H1 (cell line): ENCODE results near the gene SDF2. TPM values are rescaled to one million over a fixed set of nuclear protein-coding genes. Genes with fewer than 3 reads are reported as not detected.
A peak's percentile ranks its signal among the peaks of the same experiment; 100 is the strongest.

Experiments
- BCL11A ChIP-seq, 2 experiments: IDR thresholded peaks; one replicate each; pipeline ENCODE4 v1.6.1; 2011; ENCODE audit warnings: low read depth in 2 of 2, low read length in 2 of 2, mild to moderate bottlenecking in 2 of 2
- CEBPB ChIP-seq: IDR thresholded peaks from 2 replicates; pipeline ENCODE4 v1.6.1; 2012; ENCODE audit warnings: low read depth, low read length
- CHD1 ChIP-seq: IDR thresholded peaks from 2 replicates; pipeline ENCODE4 v1.6.1; 2012; ENCODE audit warnings: low read depth, low read length, improper control_type of control experiment
- CHD2 ChIP-seq: IDR thresholded peaks from 2 replicates; pipeline ENCODE4 v1.6.1; 2012; ENCODE audit warnings: low read length, improper control_type of control experiment
- EP300 ChIP-seq, 2 experiments: IDR thresholded peaks; 1 replicate in 1 of 2; 2 replicates in 1 of 2; pipeline ENCODE4 v1.6.1; 2011 to 2012; ENCODE audit warnings: low read depth in 2 of 2, low read length in 2 of 2, mild to moderate bottlenecking in 2 of 2, borderline replicate concordance in 1 of 2, inconsistent platforms in 1 of 2, moderate library complexity in 1 of 2
- GABPA ChIP-seq: IDR thresholded peaks from 2 replicates; pipeline ENCODE4 v1.6.1; 2011; ENCODE audit warnings: mild to moderate bottlenecking, low read length, moderate library complexity, borderline replicate concordance; ENCODE audit not compliant: insufficient read depth
- GTF2F1 ChIP-seq: IDR thresholded peaks from 2 replicates; pipeline ENCODE4 v1.6.1; 2012; ENCODE audit warnings: low read depth, low read length, improper control_type of control experiment, borderline replicate concordance
- JUN ChIP-seq: IDR thresholded peaks from 2 replicates; pipeline ENCODE4 v1.6.1; 2011; ENCODE audit warnings: low read depth, mild to moderate bottlenecking, improper control_type of control experiment, low read length
- KDM1A ChIP-seq: fragments of 200-600, 300-600 bp; sonication (generic); IDR thresholded peaks from 2 replicates; pipeline ENCODE4 v1.7.1; 2016; ENCODE audit warnings: mild to moderate bottlenecking, low read length, borderline replicate concordance
- KDM5A ChIP-seq: fragments of 200-600 bp; IDR thresholded peaks from 2 replicates; pipeline ENCODE4 v1.7.1; 2012; ENCODE audit warnings: mild to moderate bottlenecking, low read length, inconsistent platforms, mixed read lengths
- MAFK ChIP-seq: IDR thresholded peaks from 2 replicates; pipeline ENCODE4 v1.6.1; 2012; ENCODE audit warnings: low read depth, mild to moderate bottlenecking, improper control_type of control experiment, low read length
- RNF2 ChIP-seq: fragments of 200-900, 300-1000 bp; sonication (generic); IDR thresholded peaks from 2 replicates; pipeline ENCODE4 v1.7.1; 2016; ENCODE audit warnings: borderline replicate concordance, low read depth, mild to moderate bottlenecking, antibody characterized with exemption, low read length; ENCODE audit not compliant: poor library complexity, severe bottlenecking; ENCODE audit errors: missing control alignments
- RXRA ChIP-seq: IDR thresholded peaks from 2 replicates; pipeline ENCODE4 v1.6.1; 2011; ENCODE audit warnings: low read depth, mild to moderate bottlenecking, low read length, moderate library complexity; ENCODE audit not compliant: insufficient read depth
- SIX5 ChIP-seq: IDR thresholded peaks from 2 replicates; pipeline ENCODE4 v1.6.1; 2011; ENCODE audit warnings: mild to moderate bottlenecking, low read depth, low read length
- SP2 ChIP-seq: IDR thresholded peaks from 2 replicates; pipeline ENCODE4 v1.6.1; 2012; ENCODE audit warnings: mild to moderate bottlenecking, low read length, inconsistent platforms
- SP4 ChIP-seq: IDR thresholded peaks from 2 replicates; pipeline ENCODE4 v1.6.1; 2012; ENCODE audit warnings: low read length, inconsistent platforms
- SRF ChIP-seq: IDR thresholded peaks from 2 replicates; pipeline ENCODE4 v1.6.1; 2011; ENCODE audit warnings: mild to moderate bottlenecking, low read depth, low read length, moderate library complexity
- TCF12 ChIP-seq: IDR thresholded peaks from 2 replicates; pipeline ENCODE4 v1.6.1; 2011; ENCODE audit warnings: low read depth, mild to moderate bottlenecking, low read length
- TEAD4 ChIP-seq: IDR thresholded peaks from 2 replicates; pipeline ENCODE4 v1.6.1; 2012; ENCODE audit warnings: low read depth, low read length, inconsistent platforms, mixed read lengths
- YY1 ChIP-seq: IDR thresholded peaks from 2 replicates; pipeline ENCODE4 v1.6.1; 2011; ENCODE audit warnings: low read depth, mild to moderate bottlenecking, low read length
- ZNF274 ChIP-seq: IDR thresholded peaks from 2 replicates; pipeline ENCODE4 v1.7.0; 2012; ENCODE audit warnings: low read length, borderline replicate concordance; ENCODE audit errors: extremely low read depth
- polyA plus RNA-seq, 7 experiments: library from polyadenylated mRNA; depleted of rRNA in 3 of 7; stranded (reverse) in 5 of 7; unstranded in 2 of 7; fragments of >200 nt in 5 of 7; fragments of 200-250 nt in 2 of 7; gene quantifications; 1 replicate in 5 of 7; 2 replicates in 1 of 7; 4 replicates in 1 of 7; pipeline versions ENCODE4 v1.2.1 to v1.2.3, GENCODE V29; 2011 to 2013; ENCODE audit warnings: missing spikeins in 2 of 7, mixed read lengths in 2 of 7
- total RNA-seq: library from RNA; stranded (reverse); fragmentation: NEBNext Ultra II Directional; extraction: Animal tissue kit (Norgen Biotek cat#: 25700); gene quantifications from 2 replicates; pipeline ENCODE4 v1.2.1, GENCODE V29; 2021
- TF ChIP-seq, protein P1 (sequence below): IDR thresholded peaks from 2 replicates; pipeline ENCODE4 v1.6.1; 2011; ENCODE audit warnings: low read length, improper control_type of control experiment
- TF ChIP-seq, protein P2 (sequence below): IDR thresholded peaks from 2 replicates; pipeline ENCODE4 v1.6.1; 2012; ENCODE audit warnings: inconsistent platforms

Gene SDF2
- total and polyA plus RNA-seq, 2 of the 8 experiments (the other 6 are each of a cell fraction or from before 2014, with no cell fraction given) = 44.8 to 65.4 TPM

DNA sequence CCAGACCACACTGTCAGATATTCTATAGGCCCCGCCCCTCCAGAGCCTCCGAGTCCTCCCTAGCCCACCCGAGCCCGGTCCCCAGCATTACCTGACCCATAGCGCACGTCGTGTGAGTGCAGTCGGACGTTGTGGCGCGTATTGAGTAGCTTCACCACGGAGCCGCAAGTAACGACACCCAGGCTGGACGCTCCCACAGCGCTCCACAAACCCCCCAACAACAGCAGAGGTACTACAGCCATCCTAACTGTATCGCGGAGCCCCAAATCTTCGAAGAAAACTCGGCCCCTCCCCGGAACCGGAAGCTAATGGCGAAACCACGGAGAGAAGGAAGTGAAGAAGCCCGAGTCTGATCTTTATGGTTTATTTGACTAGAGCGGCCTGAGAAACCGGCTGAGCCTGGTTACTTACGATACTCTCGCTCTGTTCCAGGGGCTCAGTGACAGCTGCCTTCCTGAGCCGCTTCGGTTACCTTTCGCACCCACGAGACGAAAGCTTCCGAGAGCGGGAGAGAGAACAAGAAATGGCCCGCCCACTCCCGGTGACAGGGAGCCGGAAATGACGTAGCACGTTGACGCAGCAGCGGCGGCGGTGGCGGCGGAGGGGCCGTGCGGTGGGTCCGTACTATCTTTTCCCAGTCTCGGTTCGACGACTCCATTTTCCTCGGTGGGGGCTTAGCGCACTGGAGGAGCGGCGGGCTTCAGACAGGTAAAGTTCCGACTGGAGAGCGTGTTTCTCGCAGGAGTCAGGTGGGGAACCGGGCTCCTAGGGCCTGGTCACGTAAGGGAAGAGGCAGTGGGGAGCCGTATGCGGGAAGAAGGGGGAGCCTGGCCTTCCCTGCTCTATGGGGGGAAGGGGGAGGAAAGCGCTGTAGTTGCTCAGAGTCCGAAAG is at the start of gene SDF2, which contains the start of gene SUPT6H (continued):
- TF ChIP-seq SP2 (peak; percentile 12; the same call in 1 of the 2 replicates), ZNF274 (no peak), TEAD4 (no peak), RXRA (no peak), MAFK (no peak), KDM5A (peak; percentile 56; the same call in 1 of the 2 replicates), SRF (no peak), RNF2 (no peak), CEBPB (no peak), YY1 (peak; percentile 47; the same call in 1 of the 2 replicates), EP300 (IDR thresholded peaks at IDR 0.05; ENCODE audit: borderline replicate concordance in 1 of 2, low read depth in 2 of 2, low read length in 2 of 2) (no peak), BCL11A (IDR thresholded peaks at IDR 0.05; ENCODE audit: low read depth in 2 of 2, low read length in 2 of 2) (no peak), GABPA (peak; percentile 81; the same call in 1 of the 2 replicates), SP4 (no peak; the same call in 1 of the 2 replicates), KDM1A (no peak), GTF2F1 (no peak), CHD2 (no peak), JUN (no peak), CHD1 (no peak), SIX5 (no peak), TCF12 (no peak)
- TF ChIP-seq, protein P1, sequence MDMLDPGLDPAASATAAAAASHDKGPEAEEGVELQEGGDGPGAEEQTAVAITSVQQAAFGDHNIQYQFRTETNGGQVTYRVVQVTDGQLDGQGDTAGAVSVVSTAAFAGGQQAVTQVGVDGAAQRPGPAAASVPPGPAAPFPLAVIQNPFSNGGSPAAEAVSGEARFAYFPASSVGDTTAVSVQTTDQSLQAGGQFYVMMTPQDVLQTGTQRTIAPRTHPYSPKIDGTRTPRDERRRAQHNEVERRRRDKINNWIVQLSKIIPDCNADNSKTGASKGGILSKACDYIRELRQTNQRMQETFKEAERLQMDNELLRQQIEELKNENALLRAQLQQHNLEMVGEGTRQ = no peak
- TF ChIP-seq, protein P2, sequence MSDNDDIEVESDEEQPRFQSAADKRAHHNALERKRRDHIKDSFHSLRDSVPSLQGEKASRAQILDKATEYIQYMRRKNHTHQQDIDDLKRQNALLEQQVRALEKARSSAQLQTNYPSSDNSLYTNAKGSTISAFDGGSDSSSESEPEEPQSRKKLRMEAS = peak; percentile 48; the same call in 1 of the 2 replicates
